Fibroblast of villous mesenchyme (primary cell): ENCODE measurements around the gene NFATC1. TPM values are rescaled to one million over a fixed set of nuclear protein-coding genes. Genes with fewer than 3 reads are reported as not detected.

ENCODE experiments used
- DNase-seq: peaks from one replicate; pipeline ENCODE4 v3.0.0-alpha.2; 2010; ENCODE audit warnings: low read depth
- H3K4me3 ChIP-seq: 2 replicates; pipeline ENCODE4 v1.5.1; 2011; ENCODE audit warnings: low read depth, mild to moderate bottlenecking, low read length
- CTCF ChIP-seq: IDR thresholded peaks from 2 replicates; pipeline ENCODE4 v1.5.1; 2012; ENCODE audit warnings: low read depth, mild to moderate bottlenecking, low read length; ENCODE audit not compliant: insufficient read depth
- total RNA-seq: library from RNA; depleted of rRNA; stranded (reverse); fragments of >200 nt; gene quantifications from 2 replicates; pipeline ENCODE4 v1.2.3, GENCODE V29; 2012

Gene NFATC1
- total RNA-seq, 1 donor = 0.43 TPM

DNA sequence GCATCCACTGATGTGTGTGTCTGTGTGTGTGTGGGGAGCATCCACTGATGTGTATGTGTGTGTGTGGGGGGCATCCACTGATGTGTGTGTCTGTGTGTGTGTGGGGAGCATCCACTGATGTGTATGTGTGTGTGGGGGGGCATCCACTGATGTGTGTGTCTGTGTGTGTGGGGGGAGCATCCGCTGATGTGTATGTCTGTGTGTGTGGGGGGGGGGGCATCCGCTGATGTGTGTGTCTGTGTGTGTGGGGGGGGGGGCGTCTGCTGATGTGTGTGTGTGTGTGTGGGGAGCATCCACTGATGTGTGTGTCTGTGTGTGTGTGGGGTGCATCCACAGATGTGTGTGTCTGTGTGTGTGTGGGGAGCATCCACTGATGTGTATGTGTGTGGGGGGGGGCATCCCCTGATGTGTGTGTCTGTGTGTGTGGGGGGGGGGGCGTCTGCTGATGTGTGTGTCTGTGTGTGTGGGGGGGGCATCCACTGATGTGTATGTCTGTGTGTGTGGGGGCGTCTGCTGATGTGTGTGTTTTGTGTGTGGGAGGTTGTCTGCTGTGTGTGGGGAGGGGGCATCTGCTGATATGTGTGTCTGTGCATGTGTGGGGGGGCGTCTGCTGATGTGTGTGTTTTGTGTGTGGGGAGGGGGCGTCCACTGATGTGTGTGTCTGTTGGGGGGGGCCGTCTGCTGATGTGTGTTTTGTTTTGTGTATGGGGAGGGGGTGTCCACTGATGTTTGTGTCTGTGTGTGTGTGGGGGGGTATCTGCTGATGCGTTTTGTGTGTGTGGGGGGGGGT, 125.9 kb downstream of the NFATC1 start:
- no peak for TF ChIP-seq CTCF
- no peak for DNase-seq
- H3K4me3 ChIP-seq = no peak overlapping the region

DNA sequence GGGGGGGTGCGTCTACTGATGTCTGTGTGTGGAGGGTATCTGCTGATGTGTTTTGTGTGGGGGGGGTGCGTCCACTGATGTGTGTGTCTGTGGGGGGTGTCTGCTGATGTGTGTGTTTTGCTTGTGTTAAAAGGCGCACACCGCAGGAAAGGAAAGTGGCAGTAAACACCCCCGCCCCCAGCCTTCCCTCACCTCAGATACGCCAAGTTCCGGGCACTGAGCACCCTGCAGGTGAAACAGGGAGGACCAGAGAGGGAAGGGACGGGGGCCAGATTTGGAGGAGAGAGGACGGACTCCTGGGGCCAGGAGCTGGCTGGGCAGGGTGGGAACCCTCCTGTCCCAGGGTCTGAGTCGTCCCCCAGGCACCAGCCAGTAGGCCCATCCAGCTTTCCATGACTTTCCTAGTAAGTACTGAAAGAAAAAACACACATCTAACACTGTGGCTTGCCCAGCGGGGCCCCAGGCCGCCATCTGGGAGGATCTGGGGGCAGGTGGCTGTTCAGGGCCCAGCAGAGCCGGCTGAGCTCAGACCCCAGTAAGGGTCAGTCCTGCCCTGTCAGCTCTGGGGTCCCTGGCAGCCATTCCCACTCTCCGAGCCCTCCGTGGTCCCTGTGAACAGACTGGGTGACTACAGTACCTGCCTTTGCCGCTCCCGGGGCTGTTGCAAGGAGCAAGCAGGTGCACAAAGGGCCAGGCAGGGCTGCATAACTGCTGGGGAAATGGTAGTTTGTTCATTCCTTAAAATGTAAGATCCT, 126.9 kb downstream of the NFATC1 start:
- no peak overlapping the region for H3K4me3 ChIP-seq
- TF ChIP-seq CTCF = no peak
- no peak for DNase-seq

GRCh38 chr18:79523206-79523735, 127.5 kb downstream of the NFATC1 start:
- no peak for DNase-seq
- no peak for TF ChIP-seq CTCF
- H3K4me3 ChIP-seq = no peak overlapping the region

- no peak for TF ChIP-seq CTCF
- no peak overlapping the region for H3K4me3 ChIP-seq
- DNase-seq = no peak
These were observed 128.0 kb downstream of the NFATC1 start for GRCh38 chr18:79523736-79524180.

GRCh38 chr18:79524181-79525078, 128.7 kb downstream of the NFATC1 start:
- TF ChIP-seq CTCF = no peak
- no peak for DNase-seq
- no peak overlapping the region for H3K4me3 ChIP-seq
